Measurements from ENCODE around the gene TUBB.
"Not testable (repeated sequence)": the region's sequence is repeated elsewhere in the genome, so short reads cannot be mapped to it uniquely, and the experiment has no call there.

Gene TUBB

GRCh38 chr6:30748851-30749540 is 28.8 kb downstream of the TUBB start:
- peak overlapping the region in 19 of 21 experiments; percentile 31 to 96 (median 81) for H3K27ac ChIP-seq
- no peak overlapping the region for H3K4me3 ChIP-seq

- H3K27ac ChIP-seq = peak overlapping the region in 18 of 21 experiments; percentile 31 to 96 (median 82)
Measured at GRCh38 chr6:30749554-30750378, 29.6 kb downstream of the TUBB start.

GRCh38 chr6:30750379-30750668 is 30.2 kb downstream of the TUBB start:
- Histone ChIP-seq H3K4me3 (no peak overlapping the region), H3K27ac (peak overlapping the region in 15 of 21 experiments; percentile 31 to 96 (median 86))

More at GRCh38 chr6:30749554-30750378, 29.6 kb downstream of the TUBB start:
- H3K4me3 ChIP-seq = no peak overlapping the region

- Histone ChIP-seq H3K4me3 (no peak overlapping the region), H3K27ac (peak overlapping the region; percentile 40 to 96 (median 89))
Measured at GRCh38 chr6:30752157-30752927, 32.2 kb downstream of the TUBB start.

GRCh38 chr6:30754631-30755030 is 34.5 kb downstream of the TUBB start:
- peak overlapping the region in 2 of 21 experiments; percentile 17 to 57 for H3K27ac ChIP-seq
- no peak overlapping the region for H3K4me3 ChIP-seq

GRCh38 chr6:30756405-30757003 is 36.4 kb downstream of the TUBB start:
- not testable (repeated sequence) for H3K4me3 ChIP-seq, H3K27ac ChIP-seq

GRCh38 chr6:30757261-30757904 is 37.2 kb downstream of the TUBB start:
- H3K27ac ChIP-seq = no peak overlapping the region

GRCh38 chr6:30759575-30760239 is 39.6 kb downstream of the TUBB start:
- H3K4me3 ChIP-seq = no peak overlapping the region
- peak overlapping the region in 13 of 21 experiments; percentile 9 to 71 (median 56) for H3K27ac ChIP-seq

More at GRCh38 chr6:30757261-30757904, 37.2 kb downstream of the TUBB start:
- H3K4me3 ChIP-seq = no peak overlapping the region

- peak overlapping the region in 13 of 21 experiments; percentile 19 to 74 (median 46) for H3K27ac ChIP-seq
- no peak overlapping the region for H3K4me3 ChIP-seq
Measured at GRCh38 chr6:30760549-30760948, 40.4 kb downstream of the TUBB start.

- no peak overlapping the region for H3K4me3 ChIP-seq
- peak overlapping the region in 1 of 21 experiments; percentile 16 for H3K27ac ChIP-seq
Measured at GRCh38 chr6:30761791-30762429, 41.8 kb downstream of the TUBB start.

GRCh38 chr6:30763155-30763617 is 43.0 kb downstream of the TUBB start:
- Histone ChIP-seq H3K4me3 (no peak overlapping the region), H3K27ac (peak overlapping the region in 10 of 21 experiments; percentile 19 to 74 (median 60))

- peak overlapping the region in 15 of 21 experiments; percentile 19 to 74 (median 53) for H3K27ac ChIP-seq
Measured at GRCh38 chr6:30763618-30764489, 43.7 kb downstream of the TUBB start.

GRCh38 chr6:30764490-30765043 is 44.4 kb downstream of the TUBB start:
- H3K4me3 ChIP-seq = not testable (repeated sequence)
- H3K27ac ChIP-seq = peak overlapping the region in 12 of 21 experiments; percentile 7 to 74 (median 26)

More at GRCh38 chr6:30763618-30764489, 43.7 kb downstream of the TUBB start:
- H3K4me3 ChIP-seq = no peak overlapping the region

- H3K27ac ChIP-seq, H3K4me3 ChIP-seq: not testable (repeated sequence)
Measured at GRCh38 chr6:30765495-30765894, 45.3 kb downstream of the TUBB start.

GRCh38 chr6:30766461-30767157 is 46.5 kb downstream of the TUBB start:
- Histone ChIP-seq H3K4me3 (no peak overlapping the region), H3K27ac (no peak overlapping the region)
